Upper lobe of left lung (tissue), 4 donors: ENCODE data around the gene TBXT.

ENCODE experiments used
- POLR2AphosphoS5 ChIP-seq, 2 donors: sonication (generic); formaldehyde crosslinking; IDR thresholded peaks; one replicate each; pipeline ENCODE4 v1.5.1; 2017; ENCODE audit warnings: antibody characterized with exemption in 2 of 2
- TF ChIP-seq, protein P1 (sequence below), 6 experiments: fragments of 450-650 bp in 4 of 6; fragments of 200-600 bp in 2 of 6; sonication (generic) in 2 of 6; IDR thresholded peaks; one replicate each; pipeline ENCODE4 v1.5.1; 2016 to 2019; ENCODE audit warnings: antibody characterized with exemption in 6 of 6

DNA sequence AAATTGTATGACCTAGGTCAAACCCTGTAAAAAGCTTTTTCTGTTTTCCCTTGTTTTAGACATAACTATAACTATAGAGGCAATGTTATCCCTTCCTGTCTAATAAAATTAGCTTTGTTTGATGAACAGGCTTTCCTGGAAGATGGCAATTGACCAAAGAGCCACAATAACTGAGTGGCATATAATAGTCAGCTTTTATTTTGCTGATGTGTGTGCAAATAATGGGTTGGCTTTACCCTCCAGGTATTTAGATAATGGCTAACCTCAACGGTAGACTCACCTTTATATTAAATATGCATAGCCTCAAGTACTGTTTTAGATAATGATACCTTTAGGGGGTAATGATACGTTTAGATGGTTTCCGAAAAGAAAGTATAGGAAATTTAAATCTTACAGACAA is 15.0 kb downstream of the TBXT start:
- TF ChIP-seq, protein P1, sequence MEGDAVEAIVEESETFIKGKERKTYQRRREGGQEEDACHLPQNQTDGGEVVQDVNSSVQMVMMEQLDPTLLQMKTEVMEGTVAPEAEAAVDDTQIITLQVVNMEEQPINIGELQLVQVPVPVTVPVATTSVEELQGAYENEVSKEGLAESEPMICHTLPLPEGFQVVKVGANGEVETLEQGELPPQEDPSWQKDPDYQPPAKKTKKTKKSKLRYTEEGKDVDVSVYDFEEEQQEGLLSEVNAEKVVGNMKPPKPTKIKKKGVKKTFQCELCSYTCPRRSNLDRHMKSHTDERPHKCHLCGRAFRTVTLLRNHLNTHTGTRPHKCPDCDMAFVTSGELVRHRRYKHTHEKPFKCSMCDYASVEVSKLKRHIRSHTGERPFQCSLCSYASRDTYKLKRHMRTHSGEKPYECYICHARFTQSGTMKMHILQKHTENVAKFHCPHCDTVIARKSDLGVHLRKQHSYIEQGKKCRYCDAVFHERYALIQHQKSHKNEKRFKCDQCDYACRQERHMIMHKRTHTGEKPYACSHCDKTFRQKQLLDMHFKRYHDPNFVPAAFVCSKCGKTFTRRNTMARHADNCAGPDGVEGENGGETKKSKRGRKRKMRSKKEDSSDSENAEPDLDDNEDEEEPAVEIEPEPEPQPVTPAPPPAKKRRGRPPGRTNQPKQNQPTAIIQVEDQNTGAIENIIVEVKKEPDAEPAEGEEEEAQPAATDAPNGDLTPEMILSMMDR (IDR thresholded peaks at IDR 0.05): no peak
- TF ChIP-seq POLR2AphosphoS5 (IDR thresholded peaks at IDR 0.05): no peak
